K562 (cell line): Measurements from ENCODE around the gene HCN3. TPM values are rescaled to one million over a fixed set of nuclear protein-coding genes. Genes with fewer than 3 reads are reported as not detected.

Experiments
- ATAC-seq: fragments of 200-7000 bp; cut with Tn5 transposase; 3 replicates; pipeline ENCODE4 v1.9.1; 2020; ENCODE audit warnings: moderate library complexity
- BruUV-seq: library from RNA; stranded (reverse); fragments of 400-500 nt; replicated peaks from 2 replicates; lab custom pipeline; 2021; lab: Mats Ljungman, UMichigan
- CTCF ChIA-PET: fragments of 300-600 bp; formaldehyde crosslinking; extraction: SDS; loops from one replicate; lab custom pipeline; 2021; ENCODE audit warnings: low intra/inter-chr PET ratio; lab: Yijun Ruan, JAX
- POLR2A ChIA-PET: fragments of 300-600, 350-650 bp; sonication (Branson Sonifier 250); formaldehyde crosslinking; extraction: SDS; loops from one replicate; lab custom pipeline; 2021; ENCODE audit warnings: antibody characterized with exemption, inconsistent platforms; lab: Yijun Ruan, JAX
- DNase-seq, 4 experiments: peaks; one replicate each; pipeline versions ENCODE4 v3.0.0 to v3.0.0-alpha.2; 2011 to 2018; ENCODE audit warnings: low spot score in 3 of 4, mixed read lengths in 3 of 4; ENCODE audit errors: extremely low read depth in 1 of 4
- FAIRE-seq: peaks from 2 replicates; lab custom pipeline; 2011; peaks lifted over from hg19 to GRCh38; lab: Jason Lieb, UNC
- H2AFZ ChIP-seq: 2 replicates; pipeline ENCODE4 v1.6.0; 2011; ENCODE audit warnings: low read depth, low read length, control low read depth, inconsistent platforms
- H3K27ac ChIP-seq: fragments of 200-600 bp; 3 replicates; pipeline ENCODE4 v1.8.0; 2011; ENCODE audit warnings: low read depth, mild to moderate bottlenecking, control low read depth, inconsistent platforms, low read length, moderate library complexity, mixed read lengths; ENCODE audit errors: extremely low read depth
- H3K27me3 ChIP-seq, 2 experiments: fragments of 300-600 bp in 1 of 2; 2 replicates in 1 of 2; 3 replicates in 1 of 2; pipeline versions ENCODE4 v1.6.0 to v1.8.0; 2011; ENCODE audit warnings: inconsistent platforms in 2 of 2, low read length in 2 of 2, mild to moderate bottlenecking in 1 of 2, mixed read lengths in 1 of 2, moderate library complexity in 1 of 2; ENCODE audit not compliant: control insufficient read depth in 2 of 2, insufficient read depth in 2 of 2
- H3K36me3 ChIP-seq: fragments of 300-600 bp; 3 replicates; pipeline ENCODE4 v1.8.0; 2011; ENCODE audit warnings: mild to moderate bottlenecking, low read length, inconsistent platforms; ENCODE audit not compliant: control insufficient read depth, insufficient read depth
- H3K4me1 ChIP-seq, 2 experiments: fragments of 200-600 bp in 1 of 2; replicated peaks in 1 of 2; 2 replicates in 1 of 2; 3 replicates in 1 of 2; pipeline versions ENCODE4 v1.5.1 to v1.8.0; 2011; ENCODE audit warnings: inconsistent platforms in 2 of 2, low read length in 2 of 2, mild to moderate bottlenecking in 1 of 2, mixed read lengths in 1 of 2, moderate library complexity in 1 of 2; ENCODE audit not compliant: control insufficient read depth in 2 of 2, insufficient read depth in 2 of 2
- H3K4me2 ChIP-seq: 2 replicates; pipeline ENCODE4 v1.6.1; 2011; ENCODE audit warnings: low read length, control low read depth, inconsistent platforms, mixed read lengths; ENCODE audit not compliant: insufficient read depth
- H3K4me3 ChIP-seq: fragments of 200-600 bp; sonication (generic), shearing (Covaris generic); 2 replicates; pipeline ENCODE4 v1.5.1; 2016; ENCODE audit warnings: control low read depth, inconsistent platforms
- H3K79me2 ChIP-seq: fragments of 200-600 bp; 3 replicates; pipeline ENCODE4 v1.8.0; 2011; ENCODE audit warnings: low read length, inconsistent platforms; ENCODE audit not compliant: control insufficient read depth, insufficient read depth
- H3K9ac ChIP-seq, 2 experiments: 2 replicates each; pipeline versions ENCODE4 v1.6.0 to v1.6.1; 2011; ENCODE audit warnings: low read depth in 2 of 2, low read length in 2 of 2, control low read depth in 1 of 2, inconsistent platforms in 1 of 2, mild to moderate bottlenecking in 1 of 2, mixed read lengths in 1 of 2; ENCODE audit not compliant: insufficient read depth in 1 of 2
- H3K9me1 ChIP-seq: one replicate; pipeline ENCODE4 v1.6.0; 2011; ENCODE audit warnings: inconsistent platforms, mild to moderate bottlenecking, low read length, moderate library complexity; ENCODE audit not compliant: control insufficient read depth, insufficient read depth
- H3K9me3 ChIP-seq: replicated peaks from 2 replicates; pipeline ENCODE4 v1.5.1; 2011; ENCODE audit warnings: low read depth, low read length, inconsistent platforms; ENCODE audit not compliant: control insufficient read depth, insufficient read depth
- H4K20me1 ChIP-seq: replicated peaks from 2 replicates; pipeline ENCODE4 v1.6.1; 2011; ENCODE audit warnings: low read length, inconsistent platforms, mixed read lengths; ENCODE audit not compliant: control insufficient read depth, insufficient read depth
- C11orf30 ChIP-seq: fragments of 450-650 bp; IDR thresholded peaks from 2 replicates; pipeline ENCODE4 v1.6.1; 2016; ENCODE audit warnings: low read depth, mild to moderate bottlenecking
- CEBPB ChIP-seq: fragments of 450-650 bp; IDR thresholded peaks from 2 replicates; pipeline ENCODE4 v1.6.1; 2016; ENCODE audit warnings: missing genetic modification characterization, missing compliant biosample characterization
- CEBPG ChIP-seq, 3 experiments: fragments of 200-800 bp in 1 of 3; sonication (Bioruptor generic) in 1 of 3; sonication (generic) in 1 of 3; formaldehyde crosslinking in 1 of 3; IDR thresholded peaks in 2 of 3; conservative IDR thresholded peaks in 1 of 3; 2 replicates each; pipeline versions ENCODE4 v1.6.1 to v1.8.0; 2016 to 2022; ENCODE audit warnings: missing compliant biosample characterization in 2 of 3, missing genetic modification characterization in 2 of 3, mild to moderate bottlenecking in 1 of 3, missing genetic modification reagents in 1 of 3
- ETS1 ChIP-seq: conservative IDR thresholded peaks from 2 replicates; pipeline ENCODE4 v1.6.1; 2011; ENCODE audit warnings: low read depth, mild to moderate bottlenecking, low read length; ENCODE audit not compliant: control insufficient read depth
- MEIS2 ChIP-seq: fragments of 450-650 bp; IDR thresholded peaks from 2 replicates; pipeline ENCODE4 v1.6.1; 2014; ENCODE audit warnings: mild to moderate bottlenecking; ENCODE audit not compliant: partially characterized antibody
- NFE2 ChIP-seq: IDR thresholded peaks from 2 replicates; pipeline ENCODE4 v1.6.1; 2014; ENCODE audit warnings: antibody characterized with exemption, low read depth
- PBX2 ChIP-seq, 2 experiments: IDR thresholded peaks in 1 of 2; conservative IDR thresholded peaks in 1 of 2; 2 replicates each; pipeline ENCODE4 v1.6.1; 2016; ENCODE audit warnings: low read depth in 2 of 2, mild to moderate bottlenecking in 1 of 2, missing compliant biosample characterization in 1 of 2, missing genetic modification characterization in 1 of 2, moderate library complexity in 1 of 2
- PKNOX1 ChIP-seq: fragments of 450-650 bp; IDR thresholded peaks from 2 replicates; pipeline ENCODE4 v1.6.1; 2016
- POLR3A ChIP-seq: IDR thresholded peaks from 2 replicates; pipeline ENCODE4 v1.6.1; 2011; ENCODE audit warnings: borderline replicate concordance, mild to moderate bottlenecking, moderate library complexity; ENCODE audit not compliant: insufficient read length, insufficient read depth; ENCODE audit errors: extremely low read depth
- PTTG1 ChIP-seq: fragments of 450-650 bp; IDR thresholded peaks from 2 replicates; pipeline ENCODE4 v1.6.1; 2016; ENCODE audit warnings: low read depth, mild to moderate bottlenecking, missing genetic modification characterization, missing compliant biosample characterization
- SP1 ChIP-seq: sonication (generic); formaldehyde crosslinking; IDR thresholded peaks from 2 replicates; pipeline ENCODE4 v1.8.1; 2022; ENCODE audit warnings: mild to moderate bottlenecking, missing genetic modification reagents
- SRSF7 ChIP-seq: fragments of 200-400 bp; formaldehyde crosslinking; optimal IDR thresholded peaks from 2 replicates; pipeline ENCODE3; 2017; ENCODE audit warnings: mild to moderate bottlenecking, low read depth, low read length
- ZNF133 ChIP-seq: fragments of 250-450 bp; sonication (Bioruptor Pico); IDR thresholded peaks from 2 replicates; pipeline ENCODE4 v1.4.0; 2020; ENCODE audit warnings: mild to moderate bottlenecking
- WGBS: fragments of 100-300 bp; shearing (Covaris generic); methylation state at CpG from one replicate; pipeline ENCODE4 v1.1.6; 2016; ENCODE audit warnings: low coverage, mixed read lengths; ENCODE audit not compliant: insufficient coverage; ENCODE audit errors: missing lambda C conversion rate; 5-methylcytosine and 5-hydroxymethylcytosine counted together
- in situ Hi-C: fragments of 300-500 bp; cut with MboI; formaldehyde crosslinking; loops from 4 replicates; pipeline ENCODE4 v1.15.0; 2018; ENCODE audit warnings: inconsistent platforms, mixed read lengths
- intact Hi-C: fragments of 100-400 bp; cut with micrococcal nuclease; formaldehyde crosslinking; loops from 2 replicates; pipeline ENCODE4 v1.14.2; 2022
- polyA plus RNA-seq, 8 experiments: library from polyadenylated mRNA; depleted of rRNA in 4 of 8; stranded (reverse) in 5 of 8; unstranded in 3 of 8; fragments of >200 nt; fragmentation: Nextera tagmentation in 2 of 8; fragmentation: Illumina TruSeq in 1 of 8; extraction: Ambion mirVana in 2 of 8; extraction: Trizol in 1 of 8; gene quantifications; 2 replicates each; pipeline versions ENCODE4 v1.2.1 to v1.2.3, GENCODE V29; 2011 to 2014; ENCODE audit warnings: inconsistent platforms in 1 of 8, missing spikeins in 1 of 8
- total RNA-seq, 7 experiments: library from RNA; depleted of rRNA in 6 of 7; stranded (reverse); fragments of >200 nt in 6 of 7; fragmentation: Illumina TruSeq in 2 of 7; extraction: Trizol in 2 of 7; gene quantifications; 2 replicates each; pipeline versions ENCODE4 v1.2.1 to v1.2.3, GENCODE V29; 2011 to 2021; ENCODE audit warnings: low replicate concordance in 1 of 7

Gene HCN3
- total and polyA plus RNA-seq, 9 of the 15 experiments (the other 6 are each of a cell fraction or from before 2014, with no cell fraction given): 0.91 to 9.7 (median 3.9) TPM

- peak overlapping the region; percentile 44 for H3K4me3 ChIP-seq
- in situ Hi-C loops (no loop called here), intact Hi-C loops (no loop called here)
- peak overlapping the region; percentile 2; the same call in 1 of the 2 replicates for H2AFZ ChIP-seq
- peak overlapping the region; percentile 85 for H3K4me2 ChIP-seq
- ChIA-PET CTCF (no interaction called here), POLR2A (interaction anchor here (1.5 kb wide), 1 partner anchor 14 kb away, joined by 5 read pairs; no protein-coding TSS in a partner anchor)
- H3K79me2 ChIP-seq: peaks cover 14% of the 10 kb centered on the region; the same call in 2 of the 3 replicates
- peak in 1 of 4 experiments; percentile 41 for DNase-seq
- no peaks in the 10 kb centered on the region for H3K27me3 ChIP-seq
- H3K9ac ChIP-seq: peak overlapping the region; percentile 42 to 63
- no peaks in the 10 kb centered on the region for H4K20me1 ChIP-seq
- peak; percentile 19 for FAIRE-seq
- WGBS: 43% methylated on average over 3 of the region's 3 CpGs
- H3K4me1 ChIP-seq: peaks cover 19 to 22% of the 10 kb centered on the region in 2 experiments
- H3K9me3 ChIP-seq: no peaks in the 10 kb centered on the region
- TSS peak; percentile 66 for BruUV-seq
- peak overlapping the region; percentile 36; the same call in 2 of the 3 replicates for H3K27ac ChIP-seq
- no peak for ATAC-seq
- TF ChIP-seq ZNF133 (CRISPR knock-in tag) (no peak), SRSF7 (no peak), C11orf30 (0 out of 2 replicates have a peak, but pooled peaks have one; percentile 11), SP1 (CRISPR knock-in tag) (peak; percentile 36; the same call in 1 of the 2 replicates), PBX2 (CRISPR knock-in tag; IDR thresholded peaks at IDR 0.05; ENCODE audit: low read depth) (no peak), PBX2 (tag; conservative IDR thresholded peaks at IDR 0.05; ENCODE audit: low read depth) (peak; percentile 80), MEIS2 (peak; percentile 90), POLR3A (no peak), CEBPB (peak; percentile 60; the same call in 1 of the 2 replicates), PTTG1 (tag) (no peak), NFE2 (0 out of 2 replicates have a peak, but pooled peaks have one; percentile 26), CEBPG (CRISPR knock-in tag; IDR thresholded peaks at IDR 0.05) (no peak), CEBPG (tag; conservative IDR thresholded peaks at IDR 0.05 in 1 of 2, IDR thresholded peaks at IDR 0.05 in 1 of 2) (no peak), ETS1 (no peak), PKNOX1 (peak; percentile 70)
- H3K9me1 ChIP-seq: no peaks in the 10 kb centered on the region
- H3K36me3 ChIP-seq: peaks cover 6% of the 10 kb centered on the region; the same call in 1 of the 3 replicates
These were observed 34.4 kb upstream of the HCN3 start for GRCh38 chr1:155242805-155243358.
